GM20000 (cell line): Measurements from ENCODE around the gene FAM222B.
A peak's percentile ranks its signal among the peaks of the same experiment; 100 is the strongest.

ENCODE experiments used
- DNase-seq: peaks from one replicate; pipeline ENCODE4 v3.0.0; 2012; ENCODE audit warnings: low spot score
- CTCF ChIP-seq: IDR thresholded peaks from 2 replicates; pipeline ENCODE4 v1.5.1; 2012; ENCODE audit warnings: mild to moderate bottlenecking, control low read depth; ENCODE audit errors: extremely low read depth, missing control alignments

The FAM222B gene

GRCh38 chr17:28712032-28712704 is 130.4 kb downstream of the FAM222B start:
- DNase-seq = peak; percentile 87
- no peak for TF ChIP-seq CTCF

GRCh38 chr17:28711723-28712031 is 130.9 kb downstream of the FAM222B start, which contains the start of gene PROCA1:
Gene PROCA1, minus strand, starts transcription at chr17:28711888. Its CDS starts 228 bp downstream, at chr17:28711660.
- TF ChIP-seq CTCF = no peak
- DNase-seq = peak; percentile 59

GRCh38 chr17:28710861-28711722 is 131.5 kb downstream of the FAM222B start:
- no peak for TF ChIP-seq CTCF
- DNase-seq = peak; percentile 96

GRCh38 chr17:28707339-28707720 is 135.3 kb downstream of the FAM222B start:
- TF ChIP-seq CTCF = no peak
- DNase-seq = no peak

GRCh38 chr17:28706471-28707338 is 135.9 kb downstream of the FAM222B start:
- DNase-seq = no peak
- no peak for TF ChIP-seq CTCF
